Measurements from ENCODE around the gene SPTY2D1. TPM values are rescaled to one million over a fixed set of nuclear protein-coding genes. Genes with fewer than 3 reads are reported as not detected.

SPTY2D1 gene
- polyA plus RNA-seq, 1 experiment, result 18.6 TPM

DNA sequence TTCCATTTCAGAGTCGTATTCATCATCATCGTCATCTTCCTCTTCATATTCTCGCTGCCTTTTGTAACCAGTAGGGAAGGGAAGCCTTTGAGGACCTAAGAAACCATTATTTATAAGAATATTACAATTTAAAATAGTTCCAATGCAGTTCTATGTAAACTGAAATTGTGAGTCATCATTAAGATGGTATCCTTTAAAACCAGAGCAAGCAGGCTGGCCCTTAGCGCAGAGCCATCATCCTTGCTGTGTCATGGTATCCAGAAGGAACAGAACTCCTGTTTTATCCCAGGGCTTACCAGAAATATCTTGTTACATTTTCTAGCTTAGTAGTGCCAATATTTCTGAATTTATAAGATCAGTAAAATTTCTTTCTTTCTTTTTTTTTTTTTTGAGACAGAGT is 21.7 kb downstream of the SPTY2D1 start:
- no peak for DNase-seq (ENCODE audit: low read depth, low spot score)
- Histone ChIP-seq H3K4me3 (ENCODE audit: low read depth, low read length) (no peak overlapping the region), H3K27ac (ENCODE audit: low read depth, low read length) (no peak overlapping the region), H3K9me3 (ENCODE audit: control insufficient read depth, insufficient read depth, low read length) (no peaks in the 10 kb centered on the region; the same call in 1 of the 2 replicates), H3K27me3 (ENCODE audit: control insufficient read depth, insufficient read depth, low read length) (no peaks in the 10 kb centered on the region)
- ChIA-PET POLR2A (no interaction called here), CTCF (interaction anchor here (0.7 kb wide), 1 partner anchor 290 kb away, joined by 3 read pairs; the partner anchor contains the start of gene HPS5)
- TF ChIP-seq, protein P1, sequence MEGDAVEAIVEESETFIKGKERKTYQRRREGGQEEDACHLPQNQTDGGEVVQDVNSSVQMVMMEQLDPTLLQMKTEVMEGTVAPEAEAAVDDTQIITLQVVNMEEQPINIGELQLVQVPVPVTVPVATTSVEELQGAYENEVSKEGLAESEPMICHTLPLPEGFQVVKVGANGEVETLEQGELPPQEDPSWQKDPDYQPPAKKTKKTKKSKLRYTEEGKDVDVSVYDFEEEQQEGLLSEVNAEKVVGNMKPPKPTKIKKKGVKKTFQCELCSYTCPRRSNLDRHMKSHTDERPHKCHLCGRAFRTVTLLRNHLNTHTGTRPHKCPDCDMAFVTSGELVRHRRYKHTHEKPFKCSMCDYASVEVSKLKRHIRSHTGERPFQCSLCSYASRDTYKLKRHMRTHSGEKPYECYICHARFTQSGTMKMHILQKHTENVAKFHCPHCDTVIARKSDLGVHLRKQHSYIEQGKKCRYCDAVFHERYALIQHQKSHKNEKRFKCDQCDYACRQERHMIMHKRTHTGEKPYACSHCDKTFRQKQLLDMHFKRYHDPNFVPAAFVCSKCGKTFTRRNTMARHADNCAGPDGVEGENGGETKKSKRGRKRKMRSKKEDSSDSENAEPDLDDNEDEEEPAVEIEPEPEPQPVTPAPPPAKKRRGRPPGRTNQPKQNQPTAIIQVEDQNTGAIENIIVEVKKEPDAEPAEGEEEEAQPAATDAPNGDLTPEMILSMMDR (IDR thresholded peaks at IDR 0.05; ENCODE audit: low read depth, low read length), result no peak

DNA sequence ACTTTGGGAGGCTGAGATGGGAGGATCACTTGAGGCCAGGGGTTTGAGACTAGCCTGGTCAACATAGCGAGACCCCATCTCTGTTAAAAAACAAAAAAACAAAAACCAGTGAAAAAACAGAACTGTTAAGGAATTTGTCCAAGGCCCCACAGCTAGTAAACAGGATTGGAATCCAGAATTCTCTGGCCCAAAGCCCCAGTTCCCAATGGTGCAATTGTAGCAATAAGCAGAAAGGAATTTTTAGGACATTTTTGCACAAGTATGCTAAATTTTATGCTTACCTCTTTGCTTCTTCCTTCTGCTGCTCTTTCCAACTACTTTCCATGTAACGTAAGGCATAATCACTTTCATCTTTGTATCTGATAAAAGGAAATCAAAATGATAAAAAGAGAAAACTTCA is 22.9 kb downstream of the SPTY2D1 start:
- H3K27me3 ChIP-seq (ENCODE audit: control insufficient read depth, insufficient read depth, low read length), result no peaks in the 10 kb centered on the region
- DNase-seq (ENCODE audit: low read depth, low spot score), result no peak
- ChIA-PET POLR2A (no interaction called here), CTCF (no interaction called here)
- no peaks in the 10 kb centered on the region; the same call in 1 of the 2 replicates for H3K9me3 ChIP-seq (ENCODE audit: control insufficient read depth, insufficient read depth, low read length)
- H3K27ac ChIP-seq (ENCODE audit: low read depth, low read length), result no peak overlapping the region
- TF ChIP-seq, protein P1 (IDR thresholded peaks at IDR 0.05; ENCODE audit: low read depth, low read length), result no peak
- no peak overlapping the region for H3K4me3 ChIP-seq (ENCODE audit: low read depth, low read length)

DNA sequence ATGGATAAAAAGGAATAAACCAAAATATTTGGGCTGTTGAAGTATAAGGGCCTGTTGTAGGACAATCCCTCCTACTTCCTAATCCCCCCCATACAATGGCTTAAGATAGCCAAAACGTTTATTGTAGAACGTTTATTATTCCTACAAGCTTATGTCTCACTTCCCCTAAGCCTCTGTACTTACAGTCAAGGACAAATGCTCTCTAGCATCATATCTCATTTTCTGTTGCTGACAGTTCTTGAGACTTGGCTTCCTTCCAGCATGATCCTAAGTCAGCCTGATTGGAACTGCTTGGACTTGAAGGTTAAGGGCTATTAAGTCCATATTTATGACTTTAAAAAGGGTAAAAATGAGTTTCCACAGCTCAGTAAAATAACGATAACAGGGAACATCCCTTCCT is 25.8 kb downstream of the SPTY2D1 start:
- DNase-seq (ENCODE audit: low read depth, low spot score), result no peak
- no peaks in the 10 kb centered on the region for H3K9me3 ChIP-seq (ENCODE audit: control insufficient read depth, insufficient read depth, low read length)
- POLR2A ChIA-PET, result no interaction called here
- CTCF ChIA-PET, result no interaction called here
- H3K4me3 ChIP-seq (ENCODE audit: low read depth, low read length), result no peak overlapping the region
- H3K27ac ChIP-seq (ENCODE audit: low read depth, low read length), result no peak overlapping the region
- TF ChIP-seq, protein P1 (IDR thresholded peaks at IDR 0.05; ENCODE audit: low read depth, low read length), result no peak
- H3K27me3 ChIP-seq (ENCODE audit: control insufficient read depth, insufficient read depth, low read length), result no peaks in the 10 kb centered on the region

DNA sequence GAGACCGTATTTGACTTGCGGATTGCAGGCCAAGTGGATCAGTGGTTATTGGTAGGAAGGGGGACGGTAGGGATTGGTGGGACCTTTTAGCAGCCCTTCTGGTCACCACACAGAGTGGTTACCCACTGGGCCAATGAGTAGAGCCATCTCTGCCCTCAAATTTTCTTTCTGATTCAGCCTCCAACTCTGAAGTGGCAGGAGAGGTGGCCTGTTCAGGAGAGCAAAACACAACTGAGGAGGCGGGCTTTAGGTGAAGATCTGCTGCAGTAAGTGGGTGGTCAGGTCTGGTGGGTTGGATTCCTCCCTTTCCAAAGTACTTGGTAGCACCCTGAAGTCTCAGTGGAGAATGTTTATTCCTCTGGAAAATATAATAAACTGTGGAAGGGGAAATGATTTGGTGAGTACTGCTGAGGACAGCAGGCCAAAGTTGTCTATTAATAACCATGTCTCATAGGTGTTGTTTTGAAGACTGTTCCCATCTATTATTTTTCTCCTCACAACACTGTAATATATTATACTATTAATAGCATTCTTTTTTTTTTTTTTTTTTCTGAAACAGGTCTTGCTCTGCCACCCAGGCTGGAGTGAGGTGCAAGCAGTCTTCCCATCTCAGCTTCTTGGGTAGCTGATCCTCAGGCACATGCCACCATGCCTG is 33.1 kb downstream of the SPTY2D1 start:
- no peak overlapping the region for H3K27ac ChIP-seq (ENCODE audit: low read depth, low read length)
- ChIA-PET POLR2A (no interaction called here), CTCF (interaction anchor here (0.7 to 0.9 kb wide), 2 partner anchors 8 to 27 kb away, joined by 4 to 5 read pairs; no protein-coding TSS in a partner anchor)
- H3K9me3 ChIP-seq (ENCODE audit: control insufficient read depth, insufficient read depth, low read length), result no peaks in the 10 kb centered on the region
- no peaks in the 10 kb centered on the region for H3K27me3 ChIP-seq (ENCODE audit: control insufficient read depth, insufficient read depth, low read length)
- no peak overlapping the region for H3K4me3 ChIP-seq (ENCODE audit: low read depth, low read length)
- no peak for DNase-seq (ENCODE audit: low read depth, low spot score)
- TF ChIP-seq, protein P1 (IDR thresholded peaks at IDR 0.05; ENCODE audit: low read depth, low read length), result no peak

DNA sequence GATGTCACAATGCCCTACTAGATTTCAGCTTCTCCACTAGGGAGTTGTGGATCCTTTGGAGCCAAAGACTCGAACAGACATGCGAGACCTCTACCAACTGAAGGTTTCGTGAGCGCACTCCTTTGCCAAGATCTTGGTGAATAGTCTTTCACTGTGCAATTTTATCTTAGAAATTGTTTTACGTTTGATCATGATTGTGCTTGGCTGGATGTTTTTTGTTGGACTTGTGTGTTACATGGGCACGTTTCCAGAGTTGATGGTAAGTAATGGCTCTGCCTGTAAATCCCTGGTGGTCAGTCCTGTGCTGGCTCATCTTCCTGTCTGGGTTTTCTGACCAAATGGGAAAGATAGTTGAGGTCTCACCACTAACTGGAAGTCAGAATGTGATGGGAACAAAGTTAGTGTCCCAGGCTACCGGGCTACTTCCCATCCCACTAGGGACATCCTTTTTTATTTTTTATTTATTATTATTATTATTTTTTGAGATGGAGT is 34.4 kb downstream of the SPTY2D1 start, which contains the start of gene MISFA:
TSS of gene MISFA (plus strand) at position 51 of the 492 bp plus-strand sequence. CDS start at position 191, 140 bp downstream.
- Histone ChIP-seq H3K9me3 (ENCODE audit: control insufficient read depth, insufficient read depth, low read length) (no peaks in the 10 kb centered on the region), H3K27me3 (ENCODE audit: control insufficient read depth, insufficient read depth, low read length) (no peaks in the 10 kb centered on the region), H3K4me3 (ENCODE audit: low read depth, low read length) (no peak within 1 kb of the TSS), H3K27ac (ENCODE audit: low read depth, low read length) (no peak within 1 kb of the TSS)
- DNase-seq (ENCODE audit: low read depth, low spot score), result no peak
- CTCF ChIA-PET, result no interaction called here
- TF ChIP-seq, protein P1 (IDR thresholded peaks at IDR 0.05; ENCODE audit: low read depth, low read length), result no peak
- POLR2A ChIA-PET, result no interaction called here
